Smooth muscle cell (in vitro differentiated cells): Measurements from ENCODE around the gene KCNQ1. TPM values are rescaled to one million over a fixed set of nuclear protein-coding genes. Genes with fewer than 3 reads are reported as not detected.

ENCODE experiments used
- DNase-seq: peaks from one replicate; lab custom pipeline; 2025; ENCODE audit not compliant: unreplicated experiment; lab: John Stamatoyannopoulos, UW
- H2AFZ ChIP-seq: fragments of 200-600 bp; sonication (generic); 2 replicates; pipeline ENCODE4 v1.6.0; 2016; ENCODE audit warnings: antibody characterized with exemption, low read depth, mild to moderate bottlenecking
- H3F3A ChIP-seq: fragments of 200-600 bp; sonication (generic); 2 replicates; pipeline ENCODE4 v1.6.0; 2017; ENCODE audit warnings: antibody characterized with exemption, low read depth
- H3K27ac ChIP-seq: fragments of 200-600 bp; sonication (generic); 2 replicates; pipeline ENCODE4 v1.5.1; 2016; ENCODE audit warnings: low read depth, mild to moderate bottlenecking
- H3K27me3 ChIP-seq: fragments of 200-600 bp; sonication (generic); 2 replicates; pipeline ENCODE4 v1.6.1; 2016; ENCODE audit warnings: low read depth, mild to moderate bottlenecking
- H3K36me3 ChIP-seq: fragments of 200-600 bp; sonication (generic); 2 replicates; pipeline ENCODE4 v1.5.1; 2016; ENCODE audit warnings: low read depth
- H3K4me1 ChIP-seq: fragments of 200-600 bp; sonication (generic); 2 replicates; pipeline ENCODE4 v1.5.1; 2016; ENCODE audit warnings: low read depth
- H3K4me2 ChIP-seq: fragments of 200-600 bp; sonication (generic); 2 replicates; pipeline ENCODE4 v1.6.0; 2016; ENCODE audit warnings: mild to moderate bottlenecking
- H3K4me3 ChIP-seq: fragments of 200-600 bp; sonication (generic); 2 replicates; pipeline ENCODE4 v1.5.1; 2016; ENCODE audit warnings: mild to moderate bottlenecking
- H3K79me2 ChIP-seq: fragments of 200-600 bp; sonication (generic); 2 replicates; pipeline ENCODE4 v1.6.0; 2016; ENCODE audit warnings: low read depth, mild to moderate bottlenecking
- H3K9ac ChIP-seq: fragments of 200-600 bp; sonication (generic); 2 replicates; pipeline ENCODE4 v1.6.0; 2016; ENCODE audit warnings: low read depth
- H3K9me3 ChIP-seq: fragments of 200-600 bp; sonication (generic); replicated peaks from 2 replicates; pipeline ENCODE4 v1.5.1; 2016; ENCODE audit warnings: low read depth
- H4K20me1 ChIP-seq: fragments of 200-600 bp; sonication (generic); 2 replicates; pipeline ENCODE4 v1.6.0; 2016; ENCODE audit warnings: low read depth
- WGBS: methylation state at CpG from one replicate; pipeline ENCODE4 v1.1.7; 2016; ENCODE audit warnings: low lambda C conversion rate; 5-methylcytosine and 5-hydroxymethylcytosine counted together
- polyA plus RNA-seq: library from polyadenylated mRNA; unstranded; fragments of >200 nt; fragmentation: Nextera tagmentation; extraction: Ambion mirVana; gene quantifications from 2 replicates; pipeline ENCODE4 v1.2.1, GENCODE V29; 2016
- total RNA-seq: library from RNA; depleted of rRNA; stranded (reverse); fragments of >200 nt; gene quantifications from 2 replicates; pipeline ENCODE4 v1.2.3, GENCODE V29; 2014
- TF ChIP-seq, protein P1 (sequence below): fragments of 200-600 bp; sonication (generic); IDR thresholded peaks from 2 replicates; pipeline ENCODE4 v1.5.1; 2017; ENCODE audit warnings: borderline replicate concordance, mild to moderate bottlenecking, antibody characterized with exemption; ENCODE audit not compliant: insufficient read depth, poor library complexity, severe bottlenecking

Gene KCNQ1
- total and polyA plus RNA-seq, 2 experiments from 2014 or later = 1.3 to 2.3 TPM

- Histone ChIP-seq H3K4me2 (no peak overlapping the region), H3K79me2 (no peaks in the 10 kb centered on the region), H3K9me3 (no peaks in the 10 kb centered on the region), H3K9ac (no peak overlapping the region), H3K36me3 (no peaks in the 10 kb centered on the region), H3K27ac (no peak overlapping the region), H2AFZ (no peak overlapping the region), H3K4me1 (no peaks in the 10 kb centered on the region), H3F3A (no peaks in the 10 kb centered on the region), H4K20me1 (no peaks in the 10 kb centered on the region), H3K27me3 (peaks cover 35% of the 10 kb centered on the region), H3K4me3 (no peak overlapping the region)
- DNase-seq = no peak
- TF ChIP-seq, protein P1, sequence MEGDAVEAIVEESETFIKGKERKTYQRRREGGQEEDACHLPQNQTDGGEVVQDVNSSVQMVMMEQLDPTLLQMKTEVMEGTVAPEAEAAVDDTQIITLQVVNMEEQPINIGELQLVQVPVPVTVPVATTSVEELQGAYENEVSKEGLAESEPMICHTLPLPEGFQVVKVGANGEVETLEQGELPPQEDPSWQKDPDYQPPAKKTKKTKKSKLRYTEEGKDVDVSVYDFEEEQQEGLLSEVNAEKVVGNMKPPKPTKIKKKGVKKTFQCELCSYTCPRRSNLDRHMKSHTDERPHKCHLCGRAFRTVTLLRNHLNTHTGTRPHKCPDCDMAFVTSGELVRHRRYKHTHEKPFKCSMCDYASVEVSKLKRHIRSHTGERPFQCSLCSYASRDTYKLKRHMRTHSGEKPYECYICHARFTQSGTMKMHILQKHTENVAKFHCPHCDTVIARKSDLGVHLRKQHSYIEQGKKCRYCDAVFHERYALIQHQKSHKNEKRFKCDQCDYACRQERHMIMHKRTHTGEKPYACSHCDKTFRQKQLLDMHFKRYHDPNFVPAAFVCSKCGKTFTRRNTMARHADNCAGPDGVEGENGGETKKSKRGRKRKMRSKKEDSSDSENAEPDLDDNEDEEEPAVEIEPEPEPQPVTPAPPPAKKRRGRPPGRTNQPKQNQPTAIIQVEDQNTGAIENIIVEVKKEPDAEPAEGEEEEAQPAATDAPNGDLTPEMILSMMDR = no peak
- 69% methylated on average over 20 of the region's 20 CpGs for WGBS
Observed at GRCh38 chr11:2452321-2453012, 7.7 kb downstream of the KCNQ1 start.

DNA sequence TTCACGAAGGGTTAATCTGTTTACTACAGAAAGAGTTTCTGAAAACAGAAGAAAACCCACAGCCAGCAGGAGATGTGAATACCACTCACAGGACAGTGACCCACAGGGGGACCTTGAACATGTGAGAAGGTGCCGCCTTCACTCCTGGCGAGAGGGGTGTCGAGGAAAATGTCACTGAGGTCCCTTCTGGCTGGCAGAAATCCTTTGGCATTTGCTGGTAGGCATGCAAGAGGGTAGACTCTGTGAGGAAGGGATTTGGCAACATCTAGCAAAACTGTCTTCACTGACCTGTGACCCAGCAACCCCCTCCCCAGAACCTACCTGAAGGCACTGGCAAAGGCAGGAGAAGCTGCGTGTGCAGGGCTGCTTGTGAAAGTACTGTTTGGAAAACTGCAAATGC lies 8.6 kb downstream of the KCNQ1 start:
- WGBS = 96% methylated on average over 5 of the region's 5 CpGs
- Histone ChIP-seq H3K9me3 (no peaks in the 10 kb centered on the region), H4K20me1 (no peaks in the 10 kb centered on the region), H3K79me2 (no peaks in the 10 kb centered on the region), H2AFZ (no peak overlapping the region), H3K4me1 (no peaks in the 10 kb centered on the region), H3K9ac (no peak overlapping the region), H3K36me3 (no peaks in the 10 kb centered on the region), H3K27me3 (peaks cover 34% of the 10 kb centered on the region), H3K4me2 (no peak overlapping the region), H3K27ac (no peak overlapping the region), H3K4me3 (no peak overlapping the region), H3F3A (no peaks in the 10 kb centered on the region)
- TF ChIP-seq, protein P1 = no peak
- DNase-seq = no peak

- H3K4me3 ChIP-seq = no peak overlapping the region
- H3K4me1 ChIP-seq = no peaks in the 10 kb centered on the region
- H3K27ac ChIP-seq = no peak overlapping the region
- TF ChIP-seq, protein P1 = no peak
- H4K20me1 ChIP-seq = no peaks in the 10 kb centered on the region
- no peak overlapping the region for H3K4me2 ChIP-seq
- no peak for DNase-seq
- peaks cover 8% of the 10 kb centered on the region for H3K27me3 ChIP-seq
- H3K79me2 ChIP-seq = no peaks in the 10 kb centered on the region
- H3K9ac ChIP-seq = no peak overlapping the region
- 83% methylated on average over 13 of the region's 13 CpGs for WGBS
- H2AFZ ChIP-seq = no peak overlapping the region
- H3F3A ChIP-seq = no peaks in the 10 kb centered on the region
- no peaks in the 10 kb centered on the region for H3K9me3 ChIP-seq
- H3K36me3 ChIP-seq = no peaks in the 10 kb centered on the region
Observed at GRCh38 chr11:2458321-2458720, 13.5 kb downstream of the KCNQ1 start.

DNA sequence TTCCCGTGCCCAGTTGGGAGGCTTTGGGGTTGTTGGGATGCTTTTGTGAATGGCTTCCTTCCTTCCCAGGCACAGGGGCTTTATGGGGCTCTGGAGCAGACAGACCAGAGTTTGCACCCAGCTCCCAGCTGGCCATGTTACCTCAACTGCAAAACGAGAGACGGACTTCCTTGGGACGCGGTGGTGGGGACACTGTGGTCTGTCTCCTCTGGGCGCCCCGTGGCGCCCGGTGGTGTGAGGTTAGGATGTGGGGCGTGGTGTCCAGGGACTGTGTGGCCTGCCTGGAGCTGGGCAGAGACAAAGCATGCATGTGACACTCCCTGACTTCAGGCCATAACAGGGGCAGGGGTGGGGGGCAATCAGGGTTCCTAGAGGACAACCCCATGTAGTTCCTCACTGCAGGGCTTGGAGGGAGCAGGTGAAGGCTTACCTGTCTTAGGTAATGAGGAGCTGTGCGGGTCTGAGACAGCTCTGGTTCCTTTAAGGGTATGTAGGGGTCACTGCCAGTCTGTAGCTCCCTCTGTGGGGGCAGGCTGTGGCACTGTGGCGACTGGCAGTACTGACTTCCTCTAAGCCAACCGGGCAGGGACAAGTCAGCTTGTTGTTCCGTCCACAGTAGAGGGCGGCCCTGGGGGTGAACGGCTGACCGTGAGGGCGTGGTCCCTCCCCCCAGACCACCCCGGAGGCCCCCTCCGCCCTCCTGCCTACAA lies 14.4 kb downstream of the KCNQ1 start:
- Histone ChIP-seq H3K27ac (no peak overlapping the region), H3K9me3 (no peaks in the 10 kb centered on the region), H3K79me2 (no peaks in the 10 kb centered on the region), H3K4me2 (no peak overlapping the region), H3K27me3 (peaks cover 8% of the 10 kb centered on the region), H3K4me1 (no peaks in the 10 kb centered on the region), H3K36me3 (no peaks in the 10 kb centered on the region), H4K20me1 (no peaks in the 10 kb centered on the region), H2AFZ (no peak overlapping the region), H3F3A (no peaks in the 10 kb centered on the region), H3K4me3 (no peak overlapping the region), H3K9ac (no peak overlapping the region)
- DNase-seq = no peak
- TF ChIP-seq, protein P1 = no peak
- WGBS = 83% methylated on average over 20 of the region's 20 CpGs
